Measurements from ENCODE around the gene RPL31.

DNA sequence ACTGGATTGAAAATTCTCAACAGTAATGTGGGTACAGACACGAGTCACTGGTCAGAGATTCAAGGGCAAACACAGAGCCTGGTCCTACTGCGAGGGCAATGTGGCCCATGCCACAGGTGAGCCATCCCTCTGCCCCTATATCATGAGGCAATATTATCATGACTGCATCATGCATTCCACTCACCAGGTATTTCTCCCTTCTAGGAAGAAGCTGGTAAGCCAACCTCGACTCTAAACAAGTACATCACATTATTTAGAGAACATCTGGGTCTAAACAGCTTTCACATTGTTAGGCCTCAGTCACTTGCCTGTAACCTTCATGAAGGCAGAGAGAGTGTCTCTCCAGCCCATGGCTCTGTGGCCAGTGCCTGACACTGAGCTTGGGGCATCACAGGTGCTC lies 14.6 kb upstream of the RPL31 start:
- TF ChIP-seq, protein P1, sequence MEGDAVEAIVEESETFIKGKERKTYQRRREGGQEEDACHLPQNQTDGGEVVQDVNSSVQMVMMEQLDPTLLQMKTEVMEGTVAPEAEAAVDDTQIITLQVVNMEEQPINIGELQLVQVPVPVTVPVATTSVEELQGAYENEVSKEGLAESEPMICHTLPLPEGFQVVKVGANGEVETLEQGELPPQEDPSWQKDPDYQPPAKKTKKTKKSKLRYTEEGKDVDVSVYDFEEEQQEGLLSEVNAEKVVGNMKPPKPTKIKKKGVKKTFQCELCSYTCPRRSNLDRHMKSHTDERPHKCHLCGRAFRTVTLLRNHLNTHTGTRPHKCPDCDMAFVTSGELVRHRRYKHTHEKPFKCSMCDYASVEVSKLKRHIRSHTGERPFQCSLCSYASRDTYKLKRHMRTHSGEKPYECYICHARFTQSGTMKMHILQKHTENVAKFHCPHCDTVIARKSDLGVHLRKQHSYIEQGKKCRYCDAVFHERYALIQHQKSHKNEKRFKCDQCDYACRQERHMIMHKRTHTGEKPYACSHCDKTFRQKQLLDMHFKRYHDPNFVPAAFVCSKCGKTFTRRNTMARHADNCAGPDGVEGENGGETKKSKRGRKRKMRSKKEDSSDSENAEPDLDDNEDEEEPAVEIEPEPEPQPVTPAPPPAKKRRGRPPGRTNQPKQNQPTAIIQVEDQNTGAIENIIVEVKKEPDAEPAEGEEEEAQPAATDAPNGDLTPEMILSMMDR (IDR thresholded peaks at IDR 0.05) = no peak
- no peak for TF ChIP-seq POLR2AphosphoS5 (IDR thresholded peaks at IDR 0.05)
- TF ChIP-seq POLR2A (IDR thresholded peaks at IDR 0.05) = no peak
